Measurements from ENCODE around the gene NF1.

- TF ChIP-seq POLR2AphosphoS5 (IDR thresholded peaks at IDR 0.05; ENCODE audit: borderline replicate concordance, low read depth, low read length) (no peak), EZH2 (IDR thresholded peaks at IDR 0.05) (no peak), FOXP2 (optimal IDR thresholded peaks at IDR 0.05; ENCODE audit: control extremely low read depth, extremely low read length, insufficient read depth) (no peak)
Measured at GRCh38 chr17:31152271-31152670, 57.5 kb downstream of the NF1 start.

All from SK-N-MC (cell line).